Stimulated activated naive CD4-positive, alpha-beta T cell treated with Interleukin-2 at 50 U/mL for 16 hours (primary cell): ENCODE data around the gene CYSLTR2.
"Not testable (repeated sequence)": the region's sequence is repeated elsewhere in the genome, so short reads cannot be mapped to it uniquely, and the experiment has no call there.

Experiments used
- DNase-seq: peaks from one replicate; lab custom pipeline; 2025; lab: John Stamatoyannopoulos, UW

The CYSLTR2 gene

GRCh38 chr13:48695776-48696175 is 42.0 kb downstream of the CYSLTR2 start:
- no peak for DNase-seq

DNA sequence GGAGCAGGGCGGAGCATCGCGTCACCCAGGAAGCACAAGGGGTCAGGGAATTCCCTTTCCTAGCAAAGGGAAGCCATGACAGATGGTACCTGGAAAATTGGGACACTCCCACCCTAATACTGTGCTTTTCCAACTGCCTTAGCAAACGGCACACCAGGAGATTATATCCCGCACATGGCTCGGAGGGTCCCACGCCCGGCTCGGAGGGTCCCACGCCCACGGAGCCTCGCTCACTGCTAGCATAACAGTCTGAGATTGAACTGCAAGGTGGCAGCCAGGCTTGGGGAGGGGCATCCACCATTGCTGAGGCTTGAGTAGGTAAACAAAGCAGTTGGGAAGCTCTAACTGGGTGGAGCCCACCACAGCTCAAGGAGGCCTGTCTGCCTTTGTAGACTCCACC is 42.9 kb downstream of the CYSLTR2 start:
- not testable (repeated sequence) for DNase-seq

DNA sequence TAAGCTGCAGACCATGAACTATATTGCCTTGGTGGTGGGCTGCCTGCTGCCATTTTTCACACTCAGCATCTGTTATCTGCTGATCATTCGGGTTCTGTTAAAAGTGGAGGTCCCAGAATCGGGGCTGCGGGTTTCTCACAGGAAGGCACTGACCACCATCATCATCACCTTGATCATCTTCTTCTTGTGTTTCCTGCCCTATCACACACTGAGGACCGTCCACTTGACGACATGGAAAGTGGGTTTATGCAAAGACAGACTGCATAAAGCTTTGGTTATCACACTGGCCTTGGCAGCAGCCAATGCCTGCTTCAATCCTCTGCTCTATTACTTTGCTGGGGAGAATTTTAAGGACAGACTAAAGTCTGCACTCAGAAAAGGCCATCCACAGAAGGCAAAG is 53.7 kb downstream of the CYSLTR2 start:
- no peak for DNase-seq

- DNase-seq = no peak
These were observed 55.0 kb downstream of the CYSLTR2 start for GRCh38 chr13:48708764-48709163.

GRCh38 chr13:48709213-48709612 is 55.5 kb downstream of the CYSLTR2 start:
- DNase-seq = no peak

- DNase-seq = no peak
These were observed 56.4 kb downstream of the CYSLTR2 start for GRCh38 chr13:48710160-48710559.

DNA sequence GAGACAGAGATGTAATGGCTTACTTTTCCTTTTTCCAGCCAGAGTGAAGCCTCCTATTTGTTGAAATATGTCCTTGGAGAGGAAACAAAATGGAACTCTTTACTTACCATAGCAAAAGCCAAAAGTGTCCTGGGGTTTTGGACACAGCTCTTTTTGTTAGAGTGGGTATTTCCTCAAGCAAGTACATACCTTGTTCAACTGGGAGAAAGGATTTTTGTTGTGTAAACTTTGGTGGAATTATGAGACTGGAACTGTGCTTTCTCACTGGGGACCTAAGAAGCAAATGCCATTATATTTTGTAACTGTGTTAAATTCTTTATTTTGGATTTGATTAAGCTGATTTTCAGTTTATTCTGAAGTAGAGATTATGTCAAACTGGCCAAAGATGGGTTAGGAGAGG is 58.4 kb downstream of the CYSLTR2 start:
- no peak for DNase-seq

DNA sequence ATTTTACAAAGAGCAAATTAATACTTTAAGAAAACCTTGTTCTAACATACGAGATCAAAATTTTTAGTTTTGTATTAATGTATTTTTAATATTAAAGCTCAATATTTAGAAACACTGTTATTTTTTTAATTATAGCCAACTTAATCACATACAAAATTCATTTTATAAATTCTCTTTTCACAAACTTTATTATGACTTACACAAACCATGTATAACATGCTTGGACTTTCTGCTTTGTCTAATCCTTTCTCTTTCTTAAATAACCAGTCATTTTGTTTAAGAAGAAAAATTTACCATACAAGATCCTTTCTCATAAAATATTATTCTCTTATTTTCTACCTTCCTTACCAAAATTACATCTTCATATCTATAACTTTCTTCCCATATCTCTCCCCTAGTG is 62.2 kb downstream of the CYSLTR2 start:
- DNase-seq = no peak

GRCh38 chr13:48720621-48721020 is 66.9 kb downstream of the CYSLTR2 start:
- no peak for DNase-seq

- DNase-seq = no peak
These were observed 69.4 kb downstream of the CYSLTR2 start for GRCh38 chr13:48723168-48723567.

- no peak for DNase-seq
These were observed 71.5 kb downstream of the CYSLTR2 start for GRCh38 chr13:48725271-48725670.

DNA sequence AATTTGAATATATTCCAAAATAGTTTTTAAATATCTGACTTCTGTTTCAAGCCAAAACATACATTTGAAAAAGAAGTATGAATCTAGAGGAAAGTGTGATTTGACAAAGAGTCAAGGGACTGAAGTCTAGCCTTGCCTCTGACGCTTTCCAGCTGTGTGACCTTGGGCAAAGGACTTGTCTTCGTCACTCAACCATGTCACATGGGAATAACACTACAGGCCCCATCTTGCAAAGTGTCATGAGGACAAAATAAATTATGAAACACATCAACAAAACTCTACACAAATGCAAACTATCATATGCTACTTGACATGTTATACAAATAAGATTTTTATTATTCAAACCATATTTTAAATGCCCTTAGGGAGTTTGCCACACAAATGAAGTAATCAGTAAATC is 73.0 kb downstream of the CYSLTR2 start:
- no peak for DNase-seq

- DNase-seq = no peak
These were observed 73.7 kb downstream of the CYSLTR2 start for GRCh38 chr13:48727241-48728011.

- DNase-seq = no peak
These were observed 74.5 kb downstream of the CYSLTR2 start for GRCh38 chr13:48728226-48728625.

DNA sequence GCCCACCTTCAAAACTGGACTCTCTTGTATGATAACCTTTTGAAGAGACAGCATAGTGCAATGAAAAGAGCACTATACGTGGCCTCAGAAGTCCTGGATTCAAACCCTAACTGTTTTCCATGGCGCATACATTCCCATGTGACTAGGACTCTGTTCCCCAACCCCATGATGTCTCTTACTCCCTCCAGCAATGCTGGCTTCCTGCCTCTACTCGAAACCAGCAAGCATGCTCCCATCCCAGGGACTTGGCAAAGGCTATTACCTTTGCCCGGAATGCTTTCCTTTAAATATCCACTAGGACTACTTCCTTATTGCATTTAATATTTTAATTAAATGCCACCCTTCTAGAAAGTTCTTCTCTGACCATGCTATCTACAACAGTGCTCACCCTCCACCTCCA is 75.1 kb downstream of the CYSLTR2 start:
- no peak for DNase-seq

DNA sequence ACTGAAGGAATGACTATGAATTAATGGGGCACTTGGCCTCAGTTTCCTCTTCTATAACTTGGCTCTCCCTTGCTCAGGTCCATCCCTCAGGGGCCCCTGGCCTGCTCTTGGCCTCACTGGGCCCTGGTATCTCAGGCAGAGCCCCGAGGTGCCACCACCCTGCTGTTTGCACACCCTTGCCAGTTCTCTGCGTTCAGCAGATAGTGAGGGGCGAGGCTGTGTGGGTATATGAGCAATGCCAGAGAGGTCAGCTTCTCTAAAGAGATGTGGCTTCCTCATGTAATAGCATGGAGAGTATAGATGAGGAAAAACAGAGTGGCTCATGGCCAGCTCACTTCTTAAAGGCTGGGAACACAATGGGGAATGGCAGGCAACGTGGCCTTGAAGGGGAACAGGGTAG is 76.1 kb downstream of the CYSLTR2 start:
- DNase-seq = no peak

DNA sequence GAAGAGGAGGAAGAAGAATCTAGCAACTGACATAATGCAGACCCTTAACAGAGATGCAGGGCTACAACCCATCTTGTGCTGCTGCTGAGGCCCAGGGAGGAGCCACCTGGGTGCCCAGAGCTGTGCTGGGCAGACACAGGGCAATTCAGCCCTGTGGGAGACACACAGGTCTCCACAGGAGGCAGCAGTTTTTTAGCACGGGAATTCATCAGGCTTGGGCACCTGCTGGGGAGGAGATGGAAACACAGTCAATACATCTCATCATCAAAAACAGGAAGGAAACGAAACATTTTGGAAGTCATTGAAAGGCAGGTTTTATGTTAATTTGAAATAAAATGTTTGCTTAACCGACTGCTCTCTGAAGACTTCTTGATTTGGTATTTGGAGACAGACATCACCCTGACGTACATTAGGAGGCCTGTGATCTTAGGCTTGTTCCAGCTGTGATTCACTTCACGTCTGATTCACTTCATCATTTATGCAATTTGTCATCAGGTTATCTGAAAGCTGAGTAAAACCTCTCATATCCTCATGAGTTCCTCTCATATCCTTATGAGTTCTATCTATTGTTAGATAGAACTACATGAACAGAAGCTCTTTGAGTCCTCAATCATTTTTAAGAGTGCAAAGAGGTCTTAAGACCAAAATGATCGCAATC is 77.4 kb downstream of the CYSLTR2 start:
- DNase-seq = no peak

DNA sequence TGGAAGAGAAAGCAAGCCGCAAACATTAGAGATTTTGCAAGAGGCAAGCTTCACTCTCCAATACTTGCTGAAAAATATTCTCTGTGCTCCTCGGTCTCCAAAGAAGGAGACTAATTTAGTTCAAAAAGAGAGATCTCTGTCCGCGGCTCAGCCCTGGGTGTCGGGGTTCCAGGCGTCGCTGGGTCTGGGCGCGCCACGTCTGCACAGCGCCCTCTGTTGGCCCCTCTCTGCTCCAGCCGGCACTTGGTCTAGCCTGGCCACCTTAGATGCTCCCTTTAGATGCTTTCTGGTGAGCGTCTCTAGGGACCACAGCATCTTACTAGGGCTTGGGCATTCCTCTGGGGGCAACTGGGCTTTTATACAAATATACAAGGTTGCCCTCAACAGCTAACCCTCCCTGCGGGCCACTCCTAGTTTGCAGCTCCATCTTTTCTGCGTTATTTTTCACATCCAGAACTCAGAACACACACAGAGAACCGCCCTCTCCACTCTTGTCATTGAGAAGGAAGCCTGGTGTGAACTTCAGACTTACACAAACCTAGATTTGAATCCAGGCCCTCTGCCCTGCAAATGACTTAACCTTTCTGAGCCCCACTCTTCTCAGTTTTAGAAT is 78.3 kb downstream of the CYSLTR2 start:
- DNase-seq = peak; percentile 42

DNA sequence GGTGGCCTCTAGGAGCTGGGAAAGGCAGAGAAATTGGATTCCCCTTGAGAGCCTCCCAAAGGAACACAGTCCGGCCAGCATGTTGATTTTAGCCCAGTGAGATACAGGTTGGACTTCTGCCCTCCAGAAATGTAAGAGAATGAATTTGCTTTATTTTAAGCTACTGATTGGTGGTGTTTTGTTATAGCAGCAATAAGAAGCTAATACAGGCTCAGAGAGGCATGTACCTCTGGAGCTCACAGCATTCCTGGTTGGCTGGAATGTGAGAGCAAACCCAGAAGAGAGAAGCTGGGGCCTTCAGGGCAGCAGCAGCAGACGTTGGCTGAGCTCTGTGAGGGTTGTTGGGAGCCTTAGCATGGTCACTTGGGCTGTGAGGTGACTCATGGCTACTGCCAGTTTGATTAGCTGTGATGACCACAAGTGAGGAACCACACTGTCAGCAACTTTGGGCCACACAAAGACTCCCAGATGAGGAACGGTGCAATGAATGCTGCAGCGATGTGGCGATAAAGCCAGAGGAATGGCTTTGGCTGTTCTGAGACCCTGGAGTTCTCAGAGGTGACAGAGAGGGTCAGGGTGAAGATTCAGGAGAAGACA is 80.1 kb downstream of the CYSLTR2 start:
- DNase-seq = no peak

DNA sequence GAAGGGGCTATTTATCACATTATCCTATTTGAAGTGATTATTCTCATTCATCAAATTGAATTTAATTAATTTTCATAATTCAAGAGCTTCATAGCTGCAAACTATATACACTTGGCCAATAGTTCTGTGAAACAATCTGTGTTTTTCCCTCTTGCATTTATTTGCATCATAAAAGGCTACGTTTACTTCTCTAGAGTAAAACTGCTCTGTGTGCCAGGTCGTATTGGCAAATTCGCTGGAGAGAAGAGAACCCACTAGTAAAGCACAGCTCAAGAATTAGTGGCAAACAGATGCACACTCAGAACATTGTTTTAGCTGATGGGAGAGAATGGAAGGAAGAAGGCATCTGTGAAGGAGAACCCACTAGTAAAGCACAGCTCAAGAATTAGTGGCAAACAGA is 81.8 kb downstream of the CYSLTR2 start:
- no peak for DNase-seq

GRCh38 chr13:48737689-48738088 is 84.0 kb downstream of the CYSLTR2 start:
- DNase-seq = no peak

GRCh38 chr13:48738311-48738710 is 84.6 kb downstream of the CYSLTR2 start:
- DNase-seq = no peak

DNA sequence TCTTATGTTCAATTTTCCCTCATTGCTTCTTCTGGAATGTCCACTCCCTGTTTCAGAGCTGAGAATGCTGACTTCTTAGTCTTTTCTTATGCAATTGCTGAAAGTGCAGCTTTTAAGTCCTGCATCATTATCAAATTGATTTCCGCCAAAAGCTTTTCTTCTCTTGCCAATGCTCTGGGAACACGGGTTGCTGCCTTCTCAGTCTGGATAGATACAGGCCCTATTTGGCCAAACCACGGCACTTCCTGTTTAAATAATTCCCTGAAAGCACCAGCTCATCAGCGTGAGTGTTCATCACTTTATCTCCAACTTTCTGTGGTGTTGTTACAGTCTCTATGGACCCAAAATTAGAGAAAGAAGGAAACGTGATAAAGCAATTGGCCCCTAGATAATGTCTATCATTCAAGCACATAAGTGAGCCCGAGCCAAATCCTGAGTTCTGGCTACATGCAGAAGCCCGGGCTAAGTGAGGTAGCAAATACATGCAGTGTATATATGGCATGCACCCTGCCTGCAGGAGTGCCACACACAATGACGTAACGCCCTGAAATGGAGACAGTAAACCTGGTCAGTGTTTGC is 85.7 kb downstream of the CYSLTR2 start:
- no peak for DNase-seq
